ENCODE data around the gene SLC12A8. TPM values are rescaled to one million over a fixed set of nuclear protein-coding genes. Genes with fewer than 3 reads are reported as not detected.

Gene SLC12A8
- total and polyA plus RNA-seq, 2 donors (not counting 1 experiment from before 2014, with no cell fraction given) = 15.1 to 19.5 TPM

GRCh38 chr3:125213946-125214542 lies 1.5 kb upstream of the SLC12A8 start:
- Histone ChIP-seq H3K4me3 (replicated peaks in 1 of 4; ENCODE audit: control extremely low read depth in 1 of 4, insufficient read depth in 1 of 4, low read depth in 3 of 4, low read length in 4 of 4) (no peak overlapping the region), H3K36me3 (ENCODE audit: control insufficient read depth, insufficient read depth, low read length) (no peaks in the 10 kb centered on the region), H3K27ac (ENCODE audit: insufficient read depth, low read length) (no peak overlapping the region), H4K20me1 (ENCODE audit: control insufficient read depth, extremely low read depth, insufficient read depth, low read length) (no peaks in the 10 kb centered on the region), H2AFZ (ENCODE audit: low read length) (no peak overlapping the region), H3K79me2 (ENCODE audit: control insufficient read depth, insufficient read depth, low read length) (no peaks in the 10 kb centered on the region), H3K4me1 (ENCODE audit: control insufficient read depth, extremely low read depth, insufficient read depth, low read length) (peaks cover 6% of the 10 kb centered on the region), H3K27me3 (ENCODE audit: control insufficient read depth, insufficient read depth, low read length) (peaks cover 9% of the 10 kb centered on the region), H3K9me3 (ENCODE audit: control insufficient read depth, insufficient read depth, low read depth, low read length) (no peaks in the 10 kb centered on the region), H3K4me2 (ENCODE audit: extremely low read depth, insufficient read depth, low read length) (no peak overlapping the region), H3K9ac (ENCODE audit: insufficient read depth, low read length) (no peak overlapping the region)
- no peak for TF ChIP-seq CTCF (conservative IDR thresholded peaks at IDR 0.05 in 1 of 2, IDR thresholded peaks at IDR 0.05 in 1 of 2; ENCODE audit: low read depth in 1 of 2, low read length in 2 of 2)
- no peak for TF ChIP-seq EZH2 (IDR thresholded peaks at IDR 0.05; ENCODE audit: low read length, missing control alignments)
- peak in 1 of 2 donors; percentile 89 for DNase-seq (ENCODE audit: low read depth in 2 of 2)

GRCh38 chr3:125213364-125213755 lies 812 bp upstream of the SLC12A8 start:
- Histone ChIP-seq H4K20me1 (ENCODE audit: control insufficient read depth, extremely low read depth, insufficient read depth, low read length) (no peaks in the 10 kb centered on the region), H3K27ac (ENCODE audit: insufficient read depth, low read length) (no peak overlapping the region), H3K4me3 (replicated peaks in 1 of 4; ENCODE audit: control extremely low read depth in 1 of 4, insufficient read depth in 1 of 4, low read depth in 3 of 4, low read length in 4 of 4) (no peak overlapping the region), H3K4me1 (ENCODE audit: control insufficient read depth, extremely low read depth, insufficient read depth, low read length) (peaks cover 6% of the 10 kb centered on the region), H3K36me3 (ENCODE audit: control insufficient read depth, insufficient read depth, low read length) (no peaks in the 10 kb centered on the region), H3K9me3 (ENCODE audit: control insufficient read depth, insufficient read depth, low read depth, low read length) (no peaks in the 10 kb centered on the region), H3K4me2 (ENCODE audit: extremely low read depth, insufficient read depth, low read length) (no peak overlapping the region), H3K27me3 (ENCODE audit: control insufficient read depth, insufficient read depth, low read length) (peaks cover 9% of the 10 kb centered on the region), H3K79me2 (ENCODE audit: control insufficient read depth, insufficient read depth, low read length) (no peaks in the 10 kb centered on the region), H3K9ac (ENCODE audit: insufficient read depth, low read length) (no peak overlapping the region), H2AFZ (ENCODE audit: low read length) (no peak overlapping the region)
- DNase-seq (ENCODE audit: low read depth in 2 of 2) = no peak
- TF ChIP-seq EZH2 (IDR thresholded peaks at IDR 0.05; ENCODE audit: low read length, missing control alignments) (no peak), CTCF (conservative IDR thresholded peaks at IDR 0.05 in 1 of 2, IDR thresholded peaks at IDR 0.05 in 1 of 2; ENCODE audit: low read depth in 1 of 2, low read length in 2 of 2) (no peak)

GRCh38 chr3:125212091-125212508 lies 448 bp downstream of the SLC12A8 start:
- Histone ChIP-seq H4K20me1 (ENCODE audit: control insufficient read depth, extremely low read depth, insufficient read depth, low read length) (no peaks in the 10 kb centered on the region), H3K27ac (ENCODE audit: insufficient read depth, low read length) (no peak overlapping the region), H3K4me3 (replicated peaks in 1 of 4; ENCODE audit: control extremely low read depth in 1 of 4, insufficient read depth in 1 of 4, low read depth in 3 of 4, low read length in 4 of 4) (peak overlapping the region; percentile 6 to 51 (median 34)), H3K36me3 (ENCODE audit: control insufficient read depth, insufficient read depth, low read length) (no peaks in the 10 kb centered on the region), H3K4me2 (ENCODE audit: extremely low read depth, insufficient read depth, low read length) (peak overlapping the region; percentile 71), H3K9ac (ENCODE audit: insufficient read depth, low read length) (peak overlapping the region; percentile 42), H3K79me2 (ENCODE audit: control insufficient read depth, insufficient read depth, low read length) (no peaks in the 10 kb centered on the region), H2AFZ (ENCODE audit: low read length) (peak overlapping the region; percentile 30), H3K4me1 (ENCODE audit: control insufficient read depth, extremely low read depth, insufficient read depth, low read length) (peaks cover 6% of the 10 kb centered on the region), H3K27me3 (ENCODE audit: control insufficient read depth, insufficient read depth, low read length) (peaks cover 9% of the 10 kb centered on the region), H3K9me3 (ENCODE audit: control insufficient read depth, insufficient read depth, low read depth, low read length) (no peaks in the 10 kb centered on the region)
- DNase-seq (ENCODE audit: low read depth in 2 of 2) = no peak
- TF ChIP-seq CTCF (conservative IDR thresholded peaks at IDR 0.05 in 1 of 2, IDR thresholded peaks at IDR 0.05 in 1 of 2; ENCODE audit: low read depth in 1 of 2, low read length in 2 of 2) (no peak), EZH2 (IDR thresholded peaks at IDR 0.05; ENCODE audit: low read length, missing control alignments) (no peak)
